ENCODE data around the gene CCHCR1. TPM values are rescaled to one million over a fixed set of nuclear protein-coding genes. Genes with fewer than 3 reads are reported as not detected.
A peak's percentile ranks its signal among the peaks of the same experiment; 100 is the strongest.
"Not testable (repeated sequence)": the region's sequence is repeated elsewhere in the genome, so short reads cannot be mapped to it uniquely, and the experiment has no call there.

Gene CCHCR1
- total RNA-seq, 4 donors from 2014 or later: 11.9 to 21.1 (median 16.2) TPM

- Histone ChIP-seq H3K4me3 (peak overlapping the region in 1 of 4 donors; percentile 71), H3K9me3 (no peaks in the 10 kb centered on the region), H3K27me3 (peaks cover 0 to 9% (median 0%) of the 10 kb centered on the region in 4 donors), H3K36me3 (no peaks in the 10 kb centered on the region), H3K4me1 (peaks cover 13 to 52% (median 27%) of the 10 kb centered on the region in 3 donors), H3K27ac (peak overlapping the region; percentile 68 to 87 (median 82))
- no peak for TF ChIP-seq CTCF (IDR thresholded peaks at IDR 0.05)
- TF ChIP-seq POLR2A (IDR thresholded peaks at IDR 0.05): no peak
- DNase-seq: no peak
- intact Hi-C loops (cut with DNase I): no loop called here
- WGBS, 2 donors: 25 to 28% methylated on average over 8 of the region's 11 CpGs
These were observed 44.9 kb upstream of the CCHCR1 start for GRCh38 chr6:31202259-31203166.

- H3K36me3 ChIP-seq; H3K9me3 ChIP-seq; intact Hi-C loops (cut with DNase I); DNase-seq; H3K27me3 ChIP-seq: not testable (repeated sequence)
- Histone ChIP-seq H3K4me3 (peak overlapping the region in 2 of 4 donors; percentile 43 to 75), H3K27ac (peak overlapping the region in 3 of 4 donors; percentile 92 to 97 (median 92)), H3K4me1 (peaks cover 13 to 44% (median 30%) of the 10 kb centered on the region in 3 donors)
- 74 to 81% methylated on average over 4 of the region's 4 CpGs for WGBS, 2 donors
These were observed 41.5 kb upstream of the CCHCR1 start for GRCh38 chr6:31199105-31199452.

- DNase-seq: peak; percentile 86
- H3K36me3 ChIP-seq: no peaks in the 10 kb centered on the region
These were observed 40.1 kb upstream of the CCHCR1 start for GRCh38 chr6:31197559-31198305.

GRCh38 chr6:31196251-31197022, 38.8 kb upstream of the CCHCR1 start:
- WGBS, 2 donors: 75 to 86% methylated on average over 24 of the region's 25 CpGs
- DNase-seq; H3K9me3 ChIP-seq; H3K27me3 ChIP-seq; intact Hi-C loops (cut with DNase I); H3K36me3 ChIP-seq: not testable (repeated sequence)
- Histone ChIP-seq H3K4me3 (peak overlapping the region; percentile 43 to 75 (median 66)), H3K27ac (peak overlapping the region; percentile 92 to 97 (median 92)), H3K4me1 (peaks cover 0 to 22% (median 12%) of the 10 kb centered on the region in 3 donors)

More at GRCh38 chr6:31197559-31198305, 40.1 kb upstream of the CCHCR1 start:
- H3K27ac ChIP-seq: peak overlapping the region; percentile 92 to 97 (median 92)
- peak overlapping the region; percentile 43 to 75 (median 66) for H3K4me3 ChIP-seq
- WGBS, 2 donors: 0% methylated on average over 18 to 19 of the region's 45 CpGs
- peaks cover 5 to 32% (median 20%) of the 10 kb centered on the region in 3 donors for H3K4me1 ChIP-seq
- TF ChIP-seq POLR2A (IDR thresholded peaks at IDR 0.05): peak in 3 of 4 donors; percentile 52 to 75 (median 73)
- TF ChIP-seq CTCF (IDR thresholded peaks at IDR 0.05): no peak
- intact Hi-C loops (cut with DNase I): no loop called here
- H3K9me3 ChIP-seq: no peaks in the 10 kb centered on the region
- H3K27me3 ChIP-seq: no peaks in the 10 kb centered on the region

GRCh38 chr6:31195308-31195979, 37.8 kb upstream of the CCHCR1 start:
- intact Hi-C loops (cut with DNase I); DNase-seq; H3K36me3 ChIP-seq; H3K9me3 ChIP-seq; H3K27me3 ChIP-seq; H3K27ac ChIP-seq; H3K4me3 ChIP-seq: not testable (repeated sequence)
- 93 to 96% methylated on average over 15 to 19 of the region's 41 CpGs for whole genome bisulfite sequencing, 2 donors
- H3K4me1 ChIP-seq: peaks cover 0 to 22% (median 12%) of the 10 kb centered on the region in 3 donors

All from esophagus squamous epithelium (tissue), 5 donors.